GM19240 (cell line): ENCODE measurements around the gene CLEC2B.

Source experiments
- DNase-seq: peaks from one replicate; pipeline ENCODE4 v3.0.0; 2011; ENCODE audit warnings: low spot score; ENCODE audit not compliant: insufficient read length

Gene CLEC2B

GRCh38 chr12:9809866-9810265 is 59.3 kb downstream of the CLEC2B start:
- DNase-seq, result no peak

GRCh38 chr12:9809338-9809737 is 59.8 kb downstream of the CLEC2B start:
- DNase-seq, result no peak

- DNase-seq, result no peak
Observed at GRCh38 chr12:9808504-9808903, 60.6 kb downstream of the CLEC2B start.

GRCh38 chr12:9806714-9807113 is 62.4 kb downstream of the CLEC2B start:
- no peak for DNase-seq

- DNase-seq, result no peak
Observed at GRCh38 chr12:9805883-9806282, 63.3 kb downstream of the CLEC2B start.
